Measurements from ENCODE around the gene DSTN. TPM values are rescaled to one million over a fixed set of nuclear protein-coding genes. Genes with fewer than 3 reads are reported as not detected.

Gene DSTN
- total RNA-seq, 1 experiment from 2014 or later = 202 TPM

GRCh38 chr20:17643531-17644188 lies 73.8 kb downstream of the DSTN start:
- TF ChIP-seq POLR2A (IDR thresholded peaks at IDR 0.05; ENCODE audit: borderline replicate concordance, extremely low read depth, insufficient read depth, insufficient read length) (no peak), RAD21 (IDR thresholded peaks at IDR 0.05; ENCODE audit: low read depth) (no peak), CTCF (IDR thresholded peaks at IDR 0.05 in 2 of 3, conservative IDR thresholded peaks at IDR 0.05 in 1 of 3; ENCODE audit: borderline replicate concordance in 1 of 3, insufficient read depth in 1 of 3, low read depth in 2 of 3, low read length in 2 of 3) (no peak), MAX (IDR thresholded peaks at IDR 0.05) (no peak)
- no peak overlapping the region for H3K9ac ChIP-seq (ENCODE audit: low read length)
- H3K9me2 ChIP-seq (ENCODE audit: insufficient read depth) = no peaks in the 10 kb centered on the region
- H3K9me3 ChIP-seq (ENCODE audit: control insufficient read depth in 1 of 2, insufficient read depth in 1 of 2, low read depth in 1 of 2, low read length in 2 of 2) = no peaks in the 10 kb centered on the region
- H3K79me2 ChIP-seq (ENCODE audit: insufficient read depth, low read length) = peaks cover 56% of the 10 kb centered on the region
- H3K27me3 ChIP-seq (ENCODE audit: insufficient read depth, low read length) = no peaks in the 10 kb centered on the region
- intact Hi-C loops (cut with micrococcal nuclease) = no loop called here
- POLR2A ChIA-PET = no interaction called here
- RAD21 ChIA-PET (ENCODE audit: low non-redundant PET in 1 of 2, low total read pairs in 2 of 2, uncharacterized antibody in 2 of 2, unreplicated experiment in 2 of 2) = no interaction called here
- CTCF ChIA-PET = interaction anchor here (1.1 kb wide), 1 partner anchor 11 kb away, joined by 3 read pairs; no protein-coding TSS in a partner anchor
- no peak for ATAC-seq
- no peaks in the 10 kb centered on the region for H4K20me1 ChIP-seq (ENCODE audit: insufficient read depth)
- H3K4me1 ChIP-seq (ENCODE audit: control insufficient read depth in 1 of 2, insufficient read depth in 2 of 2, low read length in 2 of 2) = no peaks in the 10 kb centered on the region
- peaks cover 6 to 9% of the 10 kb centered on the region in 2 experiments; a peak in 2 of 4 replicates for H3K36me3 ChIP-seq (ENCODE audit: control insufficient read depth in 1 of 2, insufficient read depth in 2 of 2, low read length in 2 of 2)
- DNase-seq (ENCODE audit: low read depth, low spot score) = no peak
- H3K27ac ChIP-seq (ENCODE audit: low read depth, low read length) = no peak overlapping the region
- no TSS peak for BruUV-seq (replicated peaks)
- no peak overlapping the region for H3K4me2 ChIP-seq (ENCODE audit: low read length)
- H2AFZ ChIP-seq (ENCODE audit: low read depth, low read length, poor library complexity, severe bottlenecking) = no peak overlapping the region
- H3K4me3 ChIP-seq (replicated peaks in 1 of 2; ENCODE audit: low read depth in 1 of 2, low read length in 2 of 2) = no peak overlapping the region

- H4K20me1 ChIP-seq (ENCODE audit: insufficient read depth) = no peaks in the 10 kb centered on the region
- no peak overlapping the region for H3K4me2 ChIP-seq (ENCODE audit: low read length)
- H3K9ac ChIP-seq (ENCODE audit: low read length) = no peak overlapping the region
- peaks cover 0 to 8% of the 10 kb centered on the region in 2 experiments; a peak in 2 of 4 replicates for H3K36me3 ChIP-seq (ENCODE audit: control insufficient read depth in 1 of 2, insufficient read depth in 2 of 2, low read length in 2 of 2)
- intact Hi-C loops (cut with micrococcal nuclease) = no loop called here
- H3K79me2 ChIP-seq (ENCODE audit: insufficient read depth, low read length) = peaks cover 60% of the 10 kb centered on the region
- no peaks in the 10 kb centered on the region for H3K27me3 ChIP-seq (ENCODE audit: insufficient read depth, low read length)
- CTCF ChIA-PET = no interaction called here
- H3K4me1 ChIP-seq (ENCODE audit: control insufficient read depth in 1 of 2, insufficient read depth in 2 of 2, low read length in 2 of 2) = no peaks in the 10 kb centered on the region
- H3K27ac ChIP-seq (ENCODE audit: low read depth, low read length) = no peak overlapping the region
- ATAC-seq = no peak
- no peak overlapping the region for H3K4me3 ChIP-seq (replicated peaks in 1 of 2; ENCODE audit: low read depth in 1 of 2, low read length in 2 of 2)
- RAD21 ChIA-PET (ENCODE audit: low non-redundant PET in 1 of 2, low total read pairs in 2 of 2, uncharacterized antibody in 2 of 2, unreplicated experiment in 2 of 2) = no interaction called here
- no peak for DNase-seq (ENCODE audit: low read depth, low spot score)
- H2AFZ ChIP-seq (ENCODE audit: low read depth, low read length, poor library complexity, severe bottlenecking) = no peak overlapping the region
- BruUV-seq (replicated peaks) = no TSS peak
- H3K9me3 ChIP-seq (ENCODE audit: control insufficient read depth in 1 of 2, insufficient read depth in 1 of 2, low read depth in 1 of 2, low read length in 2 of 2) = no peaks in the 10 kb centered on the region
- H3K9me2 ChIP-seq (ENCODE audit: insufficient read depth) = no peaks in the 10 kb centered on the region
- POLR2A ChIA-PET = no interaction called here
- TF ChIP-seq JUND (IDR thresholded peaks at IDR 0.05) = no peak
- TF ChIP-seq ZBTB33 (IDR thresholded peaks at IDR 0.05; ENCODE audit: extremely low read depth, insufficient replicate concordance, low read length) = no peak
- TF ChIP-seq REST (IDR thresholded peaks at IDR 0.05; ENCODE audit: low read depth) = no peak
- TF ChIP-seq ATF3 (IDR thresholded peaks at IDR 0.05) = no peak
Observed at GRCh38 chr20:17644451-17644850, 74.6 kb downstream of the DSTN start.
